ENCODE data around the gene AKT1S1. TPM values are rescaled to one million over a fixed set of nuclear protein-coding genes. Genes with fewer than 3 reads are reported as not detected.

Gene AKT1S1
- total RNA-seq, 1 donor from 2014 or later: 59.7 TPM

DNA sequence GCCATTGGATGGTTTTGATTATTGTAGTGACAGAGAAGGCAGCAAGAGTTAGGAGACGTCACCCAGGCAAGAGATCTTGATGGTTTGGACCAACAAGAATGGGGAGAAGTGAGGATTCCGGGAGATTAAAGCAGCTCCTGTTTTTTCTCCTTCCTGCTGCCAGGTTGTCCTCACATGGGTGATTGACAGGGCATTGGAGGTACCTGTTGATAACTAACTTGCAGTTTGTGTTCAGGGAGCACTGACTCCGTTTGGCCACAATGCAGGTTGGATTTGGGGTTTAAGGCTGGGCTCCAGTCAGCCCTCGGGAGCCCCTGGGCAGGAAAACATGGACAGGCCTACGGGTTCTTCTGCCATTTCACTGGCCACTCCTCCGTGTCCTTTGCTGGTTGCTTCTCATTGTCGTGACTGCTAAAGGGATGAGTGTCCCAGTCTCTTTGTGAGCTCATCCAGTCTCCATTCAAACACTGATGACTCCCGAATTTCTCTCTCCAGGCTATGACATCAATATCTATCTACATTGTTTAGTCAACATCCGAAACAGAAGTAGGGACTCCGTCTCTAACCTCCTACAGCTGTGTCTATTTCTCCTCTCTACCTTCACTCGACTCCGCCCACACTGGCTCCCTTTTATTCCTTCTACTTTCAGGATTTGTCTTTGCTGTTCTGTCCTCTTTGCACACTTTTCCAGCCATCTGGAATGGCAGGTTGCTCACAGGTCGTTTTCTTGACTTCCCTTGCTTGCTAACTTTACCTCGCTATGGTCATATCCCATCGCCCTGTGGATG lies 27.5 kb downstream of the AKT1S1 start:
- H3K4me1 Mint-ChIP-seq (ENCODE audit: unreplicated experiment): peaks cover 56% of the 10 kb centered on the region
- peaks cover 6% of the 10 kb centered on the region for H3K9me3 Mint-ChIP-seq (ENCODE audit: unreplicated experiment)
- H3K27ac Mint-ChIP-seq (ENCODE audit: unreplicated experiment): peak overlapping the region; percentile 98
- TF ChIP-seq CTCF (IDR thresholded peaks at IDR 0.05): no peak
- DNase-seq (ENCODE audit: extremely low spot score, unreplicated experiment): no peak
- H3K27me3 Mint-ChIP-seq (ENCODE audit: unreplicated experiment): no peaks in the 10 kb centered on the region
- H3K4me3 Mint-ChIP-seq (ENCODE audit: unreplicated experiment): peak overlapping the region; percentile 87
- peaks cover 11% of the 10 kb centered on the region for H3K36me3 Mint-ChIP-seq (ENCODE audit: unreplicated experiment)

- peak overlapping the region; percentile 58 for H3K4me3 Mint-ChIP-seq (ENCODE audit: unreplicated experiment)
- H3K27me3 Mint-ChIP-seq (ENCODE audit: unreplicated experiment): no peaks in the 10 kb centered on the region
- no peak for DNase-seq (ENCODE audit: extremely low spot score, unreplicated experiment)
- peaks cover 11% of the 10 kb centered on the region for H3K36me3 Mint-ChIP-seq (ENCODE audit: unreplicated experiment)
- H3K4me1 Mint-ChIP-seq (ENCODE audit: unreplicated experiment): peaks cover 54% of the 10 kb centered on the region
- H3K9me3 Mint-ChIP-seq (ENCODE audit: unreplicated experiment): peaks cover 6% of the 10 kb centered on the region
- H3K27ac Mint-ChIP-seq (ENCODE audit: unreplicated experiment): peak overlapping the region; percentile 53
- no peak for TF ChIP-seq CTCF (IDR thresholded peaks at IDR 0.05)
Measured at GRCh38 chr19:49848938-49849337, 28.2 kb downstream of the AKT1S1 start.

DNA sequence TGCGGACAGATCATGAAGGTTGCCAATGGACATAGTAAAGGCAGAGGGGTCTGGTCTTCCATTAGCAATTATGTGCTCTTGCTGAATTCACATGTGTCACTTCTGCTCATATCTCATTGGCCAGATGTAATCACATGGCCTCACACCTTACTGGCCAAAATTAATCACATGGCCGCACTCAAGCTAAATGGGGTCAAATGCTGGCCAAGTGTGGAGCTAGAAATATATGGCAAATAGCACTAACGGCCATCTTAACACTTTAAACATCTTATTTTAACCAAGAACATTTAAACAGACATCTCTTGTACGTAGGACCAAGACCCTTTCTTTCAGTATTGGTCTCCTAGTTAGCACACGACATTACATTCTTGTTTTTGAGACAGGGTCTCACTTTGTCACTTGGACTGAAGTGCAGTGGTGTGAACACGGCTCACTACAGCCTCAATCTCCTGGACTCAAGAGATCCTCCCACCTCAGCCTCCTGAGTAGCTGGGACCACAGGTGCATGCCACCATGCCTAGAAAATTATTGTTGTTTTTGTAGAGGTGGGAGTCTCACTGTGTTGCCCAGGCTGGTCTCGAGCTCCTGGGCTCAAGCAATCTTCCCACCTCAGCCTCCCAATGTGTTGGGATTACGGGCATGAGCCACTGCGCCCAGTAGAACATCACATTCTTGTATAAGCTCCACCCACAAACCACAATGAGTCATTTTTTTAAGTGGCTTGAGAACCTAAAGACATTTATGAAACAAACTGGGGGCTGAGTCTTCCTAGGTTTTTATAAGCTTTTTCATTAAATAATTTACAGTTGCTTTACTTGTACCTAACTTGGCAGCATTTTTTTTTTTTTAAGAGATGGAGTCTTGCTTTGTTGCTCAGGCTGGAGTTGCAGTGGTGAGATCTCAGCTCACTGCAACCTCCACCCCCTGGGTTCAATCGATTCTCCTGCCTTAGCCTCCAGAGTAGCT lies 29.1 kb downstream of the AKT1S1 start:
- no peak for DNase-seq (ENCODE audit: extremely low spot score, unreplicated experiment)
- peak overlapping the region; percentile 10 for H3K4me3 Mint-ChIP-seq (ENCODE audit: unreplicated experiment)

GRCh38 chr19:49846408-49846807 lies 30.7 kb downstream of the AKT1S1 start:
- H3K4me1 Mint-ChIP-seq (ENCODE audit: unreplicated experiment): peaks cover 34% of the 10 kb centered on the region
- no peak overlapping the region for H3K27ac Mint-ChIP-seq (ENCODE audit: unreplicated experiment)
- no peaks in the 10 kb centered on the region for H3K27me3 Mint-ChIP-seq (ENCODE audit: unreplicated experiment)
- peaks cover 11% of the 10 kb centered on the region for H3K36me3 Mint-ChIP-seq (ENCODE audit: unreplicated experiment)
- no peak overlapping the region for H3K4me3 Mint-ChIP-seq (ENCODE audit: unreplicated experiment)
- DNase-seq (ENCODE audit: extremely low spot score, unreplicated experiment): no peak
- H3K9me3 Mint-ChIP-seq (ENCODE audit: unreplicated experiment): peaks cover 6% of the 10 kb centered on the region
- TF ChIP-seq CTCF (IDR thresholded peaks at IDR 0.05): no peak

More for the DNA sequence above, 29.1 kb downstream of the AKT1S1 start:
- Mint-ChIP-seq H3K4me1 (ENCODE audit: unreplicated experiment) (peaks cover 45% of the 10 kb centered on the region), H3K9me3 (ENCODE audit: unreplicated experiment) (peaks cover 6% of the 10 kb centered on the region), H3K36me3 (ENCODE audit: unreplicated experiment) (peaks cover 11% of the 10 kb centered on the region), H3K27me3 (ENCODE audit: unreplicated experiment) (no peaks in the 10 kb centered on the region), H3K27ac (ENCODE audit: unreplicated experiment) (peak overlapping the region; percentile 41)
- TF ChIP-seq CTCF (IDR thresholded peaks at IDR 0.05): no peak

DNA sequence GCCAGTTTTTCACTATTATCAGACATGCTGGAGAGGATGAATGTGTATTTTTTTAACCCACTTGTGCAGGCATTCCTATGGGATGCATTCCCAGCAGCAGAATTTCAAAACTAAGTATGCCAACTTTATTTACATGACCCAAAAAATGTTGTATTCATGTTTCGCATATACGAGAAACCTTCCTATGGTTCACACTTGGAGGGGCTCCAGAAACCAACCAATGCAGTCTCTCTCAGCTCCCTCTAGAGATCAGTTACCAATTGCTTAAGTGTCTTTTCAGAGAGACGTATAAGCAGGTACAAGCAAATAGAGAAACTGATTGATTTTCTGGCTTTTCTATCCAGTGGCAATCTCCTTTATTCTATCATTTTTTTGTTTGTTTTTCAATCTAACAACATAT lies 31.7 kb downstream of the AKT1S1 start:
- H3K4me3 Mint-ChIP-seq (ENCODE audit: unreplicated experiment): no peak overlapping the region
- peaks cover 15% of the 10 kb centered on the region for H3K36me3 Mint-ChIP-seq (ENCODE audit: unreplicated experiment)
- H3K4me1 Mint-ChIP-seq (ENCODE audit: unreplicated experiment): peaks cover 34% of the 10 kb centered on the region
- peaks cover 6% of the 10 kb centered on the region for H3K9me3 Mint-ChIP-seq (ENCODE audit: unreplicated experiment)
- DNase-seq (ENCODE audit: extremely low spot score, unreplicated experiment): no peak
- peak overlapping the region; percentile 73 for H3K27ac Mint-ChIP-seq (ENCODE audit: unreplicated experiment)
- no peaks in the 10 kb centered on the region for H3K27me3 Mint-ChIP-seq (ENCODE audit: unreplicated experiment)
- TF ChIP-seq CTCF (IDR thresholded peaks at IDR 0.05): peak; percentile 16
